HG03103 (cell line): ENCODE results near the gene TSPAN12.
"Not testable (repeated sequence)": the region's sequence is repeated elsewhere in the genome, so short reads cannot be mapped to it uniquely, and the experiment has no call there.

Experiments
- ATAC-seq: cut with Tn5 transposase; IDR thresholded peaks from one replicate; pipeline ENCODE4 v1.9.1; 2021; ENCODE audit warnings: low read depth; ENCODE audit not compliant: unreplicated experiment

Gene TSPAN12

DNA sequence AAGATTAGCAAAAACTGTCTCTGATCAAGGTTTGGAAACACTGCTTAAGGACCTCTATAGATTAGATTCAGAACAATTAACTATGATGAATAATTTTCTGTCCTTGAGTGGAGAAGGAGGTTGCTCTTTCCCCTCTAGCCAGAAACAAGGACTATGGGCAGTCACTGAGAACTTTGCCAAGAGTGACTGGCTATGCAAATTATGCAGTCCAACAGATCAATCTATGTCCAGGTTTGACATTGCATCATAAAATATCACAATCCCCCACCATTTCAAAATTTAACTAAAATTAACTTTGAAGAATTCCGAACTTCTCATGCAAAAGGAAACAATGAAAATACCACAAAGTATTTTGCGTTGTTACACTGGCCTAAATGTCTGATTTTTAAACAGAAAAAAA, 50.6 kb downstream of the TSPAN12 start:
- ATAC-seq, result no peak

DNA sequence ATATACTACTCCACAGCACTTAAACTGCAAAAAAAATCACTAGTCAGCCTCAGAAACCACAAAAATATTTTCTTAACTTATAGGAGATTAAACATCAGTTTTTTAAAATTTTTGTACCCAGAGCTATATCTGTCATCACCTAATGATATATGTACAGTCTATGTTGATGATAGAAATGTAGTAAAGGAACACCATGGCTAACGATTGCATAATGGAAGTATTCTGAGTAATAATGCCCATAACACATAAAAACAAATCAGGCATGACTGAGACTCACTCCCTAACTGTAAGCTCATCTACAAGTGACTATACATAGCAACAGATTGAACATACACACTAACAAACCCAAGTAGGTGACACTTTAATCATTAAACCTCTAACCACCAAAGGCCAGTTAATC, 51.3 kb downstream of the TSPAN12 start:
- ATAC-seq, result no peak

DNA sequence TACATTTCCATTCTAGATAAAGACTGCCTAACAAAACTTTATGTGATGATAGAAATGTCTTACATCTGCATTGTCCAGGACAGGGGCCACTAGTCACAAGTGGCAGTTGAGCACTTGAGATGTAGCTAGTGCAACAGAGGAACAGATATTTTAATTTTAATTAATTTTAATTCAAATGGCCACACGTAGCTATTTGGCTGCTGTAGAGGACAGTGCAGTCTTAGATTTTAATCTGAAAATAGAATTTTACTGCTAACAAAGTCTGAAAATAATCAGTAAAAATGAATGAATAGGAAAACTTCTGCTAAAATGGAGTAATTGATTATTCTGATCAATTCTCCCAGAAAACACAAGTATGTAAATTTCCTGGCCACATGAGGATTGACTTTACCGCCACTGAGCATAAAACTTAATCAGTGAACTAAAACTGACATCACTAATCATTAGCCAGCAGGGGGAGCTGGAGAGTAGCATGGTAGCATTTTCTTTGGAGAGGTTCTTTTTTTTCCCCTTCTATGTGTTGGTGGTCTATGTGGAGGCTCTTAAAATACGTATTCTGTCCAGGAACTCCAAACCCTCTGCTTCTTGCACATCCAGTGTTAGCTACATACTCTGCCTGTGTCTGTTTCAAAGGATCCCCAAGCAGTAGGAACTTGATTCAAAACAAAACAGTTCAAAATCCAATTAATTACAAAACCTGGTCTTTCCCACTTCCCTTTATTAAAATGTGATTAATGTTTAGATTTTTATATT, 52.1 kb downstream of the TSPAN12 start:
- peak; percentile 85 for ATAC-seq

DNA sequence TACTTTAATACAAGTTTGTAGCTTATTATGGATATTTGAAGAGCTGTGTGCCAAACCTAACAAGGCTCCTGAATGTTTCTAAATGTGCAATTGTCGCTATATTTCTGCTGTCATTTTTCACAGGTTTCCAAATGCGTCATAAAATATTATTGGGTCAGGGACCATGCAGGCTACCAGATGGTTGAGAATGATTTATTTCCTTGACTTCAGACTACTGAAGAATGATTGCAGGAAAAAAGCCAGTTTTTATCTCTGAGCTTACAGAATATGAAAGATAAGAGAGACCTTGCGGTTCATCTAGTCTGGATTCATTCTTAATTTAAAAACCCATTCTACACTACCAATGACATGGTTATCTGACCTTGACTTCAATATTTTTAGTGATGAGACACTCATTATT, 55.2 kb downstream of the TSPAN12 start:
- no peak for ATAC-seq

DNA sequence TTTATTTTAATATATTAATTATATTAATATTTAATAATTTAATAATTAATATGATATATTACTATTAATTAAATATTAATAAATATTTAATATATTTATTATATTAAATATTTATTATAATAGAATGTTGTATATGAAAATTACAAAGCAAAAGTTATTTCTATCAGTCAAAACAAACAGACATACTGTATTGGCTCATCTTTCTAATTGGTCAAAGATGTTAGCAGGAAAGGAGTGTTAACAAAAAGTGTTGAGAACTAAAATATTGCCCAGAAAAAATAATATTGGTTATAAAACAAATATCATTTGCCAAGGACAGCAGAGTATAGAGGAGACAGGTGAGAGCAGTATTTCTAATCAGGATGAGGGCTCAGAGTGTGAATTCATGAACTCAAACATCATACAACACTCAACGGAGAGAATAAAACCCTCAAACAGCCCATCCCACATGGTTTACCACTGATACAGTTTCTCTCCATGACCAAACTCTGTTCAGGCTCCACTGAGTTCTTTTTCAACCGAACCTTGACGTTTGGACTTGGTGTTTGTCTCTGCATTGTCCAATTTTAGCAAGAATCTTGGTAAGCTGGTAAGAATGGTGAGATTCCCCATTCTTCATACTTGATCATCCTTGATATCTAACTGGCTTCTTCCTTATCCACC, 58.0 kb downstream of the TSPAN12 start:
- no peak for ATAC-seq

DNA sequence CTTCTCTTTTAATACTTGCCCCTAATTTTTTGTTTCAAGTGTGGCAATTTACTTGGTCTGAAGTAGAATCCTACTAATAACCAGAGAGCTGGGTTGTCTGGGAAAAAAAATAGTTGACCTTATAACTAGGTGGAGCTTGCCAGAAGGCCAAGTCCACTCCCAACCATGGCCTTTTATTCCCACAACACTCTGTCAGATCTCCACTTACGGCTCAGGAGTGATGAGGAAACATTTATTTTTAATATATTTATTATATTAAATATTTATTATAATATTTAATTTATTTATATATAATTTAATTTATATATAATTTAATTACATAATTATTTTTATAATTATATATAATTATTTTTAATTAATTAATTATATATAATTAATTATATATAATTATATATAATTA, 58.8 kb downstream of the TSPAN12 start:
- ATAC-seq, result no peak

DNA sequence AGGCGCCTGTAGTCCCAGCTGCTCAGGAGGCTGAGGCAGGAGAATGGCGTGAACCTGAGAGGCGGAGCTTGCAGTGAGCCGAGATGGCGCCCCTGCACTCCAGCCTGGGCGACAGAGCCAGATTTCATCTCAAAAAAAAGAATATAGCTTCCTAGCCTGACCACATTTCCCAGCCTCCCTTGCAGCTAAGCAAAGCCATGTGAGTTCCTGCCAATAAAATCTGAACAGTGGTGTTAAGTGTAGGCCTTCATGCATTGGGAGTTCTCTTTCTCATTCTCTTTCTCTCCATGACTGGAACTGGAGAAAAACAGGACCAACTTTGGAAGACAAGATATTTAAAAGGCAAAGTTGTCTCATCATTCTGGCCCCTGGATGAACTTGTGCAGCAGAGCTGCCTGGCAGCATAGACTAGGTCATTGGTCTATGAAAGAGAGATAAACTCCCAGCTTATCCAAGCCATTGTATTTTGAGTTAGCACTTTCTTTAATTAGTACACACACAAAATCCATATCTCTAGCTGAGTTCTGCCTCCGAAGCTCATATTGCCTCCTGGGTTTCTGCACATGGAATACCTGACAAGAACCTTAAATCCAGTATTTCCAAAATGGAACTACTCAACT, 60.8 kb downstream of the TSPAN12 start:
- no peak for ATAC-seq

DNA sequence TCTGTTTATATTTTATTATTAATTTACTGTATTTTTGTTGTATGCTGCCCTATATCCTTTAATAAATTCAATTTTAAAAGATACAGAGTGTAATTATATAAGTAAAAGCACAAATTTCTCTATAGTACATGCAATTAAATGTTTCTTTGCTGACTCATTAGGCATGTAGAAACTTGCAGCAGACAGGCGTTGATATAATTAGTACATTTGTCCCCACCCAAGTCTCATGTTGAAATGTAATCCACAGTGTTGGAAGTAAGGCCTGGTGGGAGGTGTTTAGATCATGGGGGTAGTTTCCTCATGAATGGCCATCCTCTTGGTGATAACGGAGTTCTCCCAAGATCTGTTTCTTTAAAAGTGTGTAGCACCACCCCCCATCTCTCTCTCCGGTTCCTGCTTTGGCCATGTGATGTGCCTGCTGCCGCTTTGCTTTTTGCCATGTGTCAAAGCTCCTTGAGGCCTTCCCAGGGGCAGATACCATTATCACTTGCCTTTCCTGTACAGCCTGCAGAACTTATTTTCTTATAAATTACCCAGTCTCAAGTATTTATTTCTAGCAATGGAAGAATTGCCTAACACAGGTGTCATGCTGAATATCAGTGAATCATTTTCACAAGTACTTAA, 63.7 kb downstream of the TSPAN12 start:
- no peak for ATAC-seq

DNA sequence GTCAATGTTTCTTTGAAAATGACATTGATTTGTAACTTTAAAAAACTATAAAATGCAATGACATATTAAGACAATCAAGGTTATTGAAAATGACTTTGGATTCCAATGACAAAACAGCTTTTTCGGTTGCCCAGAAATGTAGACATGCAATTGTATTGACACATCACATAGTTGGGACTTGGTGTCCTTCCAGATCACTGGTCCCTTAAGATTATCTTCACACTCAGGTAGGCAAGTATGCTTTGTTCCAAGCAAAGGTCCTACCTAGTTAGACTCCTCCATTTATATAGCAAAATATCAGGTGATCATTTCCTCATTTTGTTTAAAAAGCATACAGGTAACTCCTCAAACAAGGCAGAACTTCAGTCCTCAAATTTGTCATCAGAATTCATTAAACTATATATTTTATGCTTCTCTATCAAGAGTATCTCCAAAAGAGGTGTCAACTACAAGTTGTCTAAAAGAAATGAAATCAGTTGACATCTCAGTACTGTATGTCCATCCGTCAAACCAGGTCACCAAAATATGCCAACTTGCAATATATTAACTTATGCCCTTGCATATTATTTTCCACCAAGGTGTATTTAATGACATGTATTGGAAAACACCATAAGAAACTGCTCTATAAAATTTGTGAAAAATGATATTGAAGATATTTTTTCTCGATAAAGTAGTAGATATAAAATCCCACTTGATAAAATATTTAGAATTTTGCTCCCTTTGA, 64.6 kb downstream of the TSPAN12 start:
- no peak for ATAC-seq

DNA sequence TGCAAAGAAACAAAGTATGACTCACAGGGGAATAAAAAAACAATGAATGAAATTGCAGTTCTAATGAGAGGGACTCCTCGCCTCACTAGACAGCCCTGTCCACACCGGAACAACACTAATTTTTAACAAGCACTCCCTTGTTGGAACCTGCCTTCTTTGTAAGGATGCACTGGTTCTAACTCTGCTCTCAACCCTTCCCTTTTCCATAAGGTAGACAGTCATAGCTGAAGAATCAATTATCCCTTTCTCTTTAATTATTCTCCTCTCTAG, 65.1 kb downstream of the TSPAN12 start:
- no peak for ATAC-seq

DNA sequence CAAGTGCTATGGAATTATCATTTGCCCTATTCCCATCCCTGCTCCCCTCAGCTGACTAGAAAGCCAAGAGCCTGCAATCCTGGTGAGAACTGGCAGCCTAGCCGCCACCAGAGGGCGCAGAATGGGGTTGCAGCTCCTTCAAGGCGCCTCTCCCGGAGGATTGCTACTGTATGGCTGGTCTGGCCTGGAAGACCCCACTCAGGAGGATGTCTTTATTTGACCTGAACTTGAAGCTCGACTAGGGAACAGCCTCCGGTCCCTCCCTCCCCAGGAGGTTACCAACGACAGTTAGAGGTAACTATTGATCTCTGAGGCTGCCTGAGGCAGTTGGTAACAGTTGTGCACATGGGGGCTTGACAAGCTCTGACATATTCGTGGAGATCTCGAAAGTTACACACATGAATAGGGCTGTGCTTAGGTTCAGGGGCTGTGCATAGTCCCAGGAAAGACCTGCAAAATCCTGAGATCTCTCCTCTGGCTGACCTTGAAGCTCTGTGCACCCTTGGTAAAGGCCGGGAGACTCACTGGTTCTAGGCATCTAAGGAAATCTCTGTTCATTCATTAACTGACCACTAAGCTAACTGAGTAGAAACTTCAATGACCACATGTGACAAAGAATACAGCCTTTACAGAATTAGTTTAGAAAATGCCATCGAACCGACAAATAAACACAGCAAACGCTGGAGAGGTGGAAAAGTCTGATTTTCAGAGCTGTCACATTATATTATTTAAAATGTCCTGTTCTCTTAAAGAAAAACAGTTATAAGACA, 65.7 kb downstream of the TSPAN12 start:
- ATAC-seq, result peak; percentile 97

DNA sequence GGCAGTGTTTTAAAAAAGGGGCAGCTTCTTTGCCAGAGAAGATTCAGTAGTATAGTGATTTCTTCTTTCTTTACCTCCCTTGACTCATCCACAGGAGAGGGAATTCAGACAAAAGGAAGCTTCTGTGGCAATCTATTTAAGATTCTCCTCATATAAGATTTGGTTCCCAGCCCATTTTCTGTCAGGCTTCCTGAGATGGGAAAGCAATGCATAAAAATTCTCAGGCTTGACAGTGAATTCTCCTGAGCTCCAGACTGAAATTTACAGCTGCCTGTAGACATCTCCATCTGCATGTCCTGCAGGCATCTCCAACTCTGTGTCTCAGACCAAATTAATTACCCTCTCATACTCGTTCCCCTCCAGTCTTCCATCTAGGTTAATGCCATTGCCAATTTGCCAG, 72.8 kb downstream of the TSPAN12 start:
- no peak for ATAC-seq

DNA sequence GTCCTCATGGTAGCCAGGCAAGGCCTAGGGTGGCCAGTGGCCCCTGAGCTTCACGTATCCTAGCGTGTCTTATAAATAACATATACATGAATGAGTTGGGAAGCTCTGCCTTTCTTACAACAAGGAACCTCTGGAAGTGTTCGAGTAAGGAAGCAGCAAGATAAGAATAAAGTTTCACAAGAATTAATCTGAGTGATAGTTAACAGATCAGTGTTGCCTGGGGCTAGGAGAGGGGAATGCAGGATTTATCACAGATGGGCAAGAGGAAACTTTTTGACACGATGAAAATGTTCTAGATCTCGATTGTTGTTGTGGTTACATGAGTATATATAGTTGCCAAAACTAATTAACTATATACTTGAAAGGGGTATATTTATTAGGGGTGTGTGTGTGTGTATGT, 74.2 kb downstream of the TSPAN12 start:
- ATAC-seq, result no peak

DNA sequence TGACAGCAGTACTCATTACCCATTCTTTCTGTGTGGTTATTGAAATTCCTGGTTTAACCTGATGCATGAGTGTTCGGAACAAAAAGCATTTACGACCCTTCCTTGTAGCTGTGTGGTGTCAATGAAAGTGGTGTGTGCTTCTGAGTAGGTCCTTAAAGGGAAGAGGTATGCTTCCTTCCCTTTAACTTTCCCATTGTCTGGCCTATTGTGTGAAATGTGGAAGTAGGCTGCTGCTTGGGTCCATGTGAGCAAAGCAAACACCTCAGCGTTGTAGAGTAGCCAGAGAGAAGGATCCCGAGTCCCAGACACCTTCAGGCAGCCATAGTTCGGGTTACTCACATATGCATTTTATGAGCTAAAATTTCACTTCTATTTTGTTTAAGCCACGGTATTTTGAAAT, 74.7 kb downstream of the TSPAN12 start:
- ATAC-seq, result no peak

DNA sequence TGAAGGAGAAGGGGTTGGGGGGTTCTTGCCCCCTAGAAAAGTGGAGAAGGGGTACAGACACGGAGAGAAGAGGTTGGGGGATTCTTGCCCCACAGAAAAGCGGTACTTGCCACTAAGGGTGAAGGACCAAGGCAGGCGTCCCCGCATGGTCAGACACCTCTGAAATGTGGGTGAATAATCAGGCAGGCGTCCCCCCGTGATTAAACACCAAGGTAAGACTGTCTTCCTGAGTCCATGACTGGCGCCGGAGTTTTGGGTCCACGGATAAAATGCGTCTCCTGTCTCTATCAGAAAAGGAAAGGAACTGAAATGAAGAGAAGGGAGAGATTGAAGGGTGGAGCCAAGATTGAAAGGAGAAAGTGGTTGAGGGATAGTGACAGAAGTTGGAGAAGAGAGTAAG, 76.0 kb downstream of the TSPAN12 start:
- ATAC-seq, result not testable (repeated sequence)

DNA sequence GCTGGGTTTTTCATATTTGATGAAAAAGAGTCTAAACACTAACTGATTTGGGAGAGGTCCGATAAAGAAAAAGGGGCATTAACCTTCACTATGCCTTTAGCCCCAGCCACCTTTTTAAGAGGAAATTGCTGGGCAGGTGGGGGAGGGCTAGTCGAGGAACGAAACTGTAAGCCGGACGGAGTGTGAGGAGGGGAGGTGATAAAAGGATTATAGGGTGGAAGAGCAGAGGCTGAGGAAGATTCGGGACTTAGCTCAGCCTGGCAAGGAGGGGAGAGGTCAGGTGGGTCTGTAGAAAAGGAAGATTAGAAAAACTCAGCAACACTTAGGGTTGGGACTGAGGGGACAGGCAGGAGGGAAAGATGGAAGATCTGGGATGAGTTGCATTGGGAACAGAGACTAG, 77.0 kb downstream of the TSPAN12 start:
- no peak for ATAC-seq

DNA sequence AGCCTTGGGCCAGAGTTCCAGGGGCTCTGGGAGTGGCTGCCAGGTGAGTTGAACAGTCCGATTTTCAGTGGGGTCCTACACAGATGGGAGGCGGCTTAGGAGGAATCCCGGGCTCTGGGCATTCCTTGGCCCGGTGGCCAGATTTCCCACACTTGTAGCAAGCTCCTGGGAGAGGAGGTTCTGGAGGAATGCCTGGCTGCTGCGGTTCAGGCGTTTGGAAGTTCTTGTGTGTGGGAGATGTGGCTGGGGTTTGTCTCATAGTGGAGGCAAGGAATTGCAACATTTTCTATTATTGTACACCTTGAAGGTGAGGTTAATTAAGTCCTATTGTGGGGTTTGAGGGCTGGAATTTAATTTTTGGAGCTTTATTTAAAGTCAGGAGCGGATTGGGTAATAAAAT, 77.5 kb downstream of the TSPAN12 start:
- not testable (repeated sequence) for ATAC-seq

DNA sequence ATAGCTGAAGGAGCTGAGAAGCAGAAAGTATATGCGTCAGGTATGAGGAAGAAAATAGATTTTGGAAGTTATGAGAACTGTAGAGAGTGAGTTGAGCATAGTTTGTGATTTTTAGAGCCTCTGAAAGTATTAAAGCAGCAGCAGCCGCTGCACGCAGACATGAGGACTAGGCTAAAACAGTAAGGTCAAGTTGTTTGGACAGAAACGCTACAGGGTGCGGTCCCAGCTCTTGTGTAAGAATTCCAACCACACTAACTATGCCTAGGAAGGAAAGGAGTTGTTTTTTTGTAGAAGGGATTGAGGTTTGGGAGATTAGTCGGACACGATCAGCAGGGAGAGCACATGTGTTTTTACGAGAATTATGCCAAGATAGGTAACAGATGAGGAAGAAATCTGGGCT, 78.9 kb downstream of the TSPAN12 start:
- not testable (repeated sequence) for ATAC-seq

DNA sequence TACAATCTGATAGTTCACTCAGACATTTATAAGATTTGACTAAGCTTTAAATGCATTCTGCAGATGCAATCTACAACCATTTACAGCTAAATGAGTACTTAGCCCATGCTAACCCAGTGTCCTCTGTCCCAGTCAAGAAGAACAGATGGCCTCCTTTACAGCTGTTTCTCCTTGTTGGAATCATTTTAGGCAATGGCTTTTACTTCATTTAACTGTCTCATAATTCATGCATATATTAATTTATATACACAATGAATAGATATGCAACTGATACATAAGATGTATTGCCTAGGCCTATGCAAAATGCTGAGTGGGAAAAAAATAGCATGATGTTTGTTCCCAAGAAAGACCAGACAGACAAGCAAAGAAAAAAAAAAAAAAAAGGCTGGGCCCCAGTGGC, 82.2 kb downstream of the TSPAN12 start:
- no peak for ATAC-seq

DNA sequence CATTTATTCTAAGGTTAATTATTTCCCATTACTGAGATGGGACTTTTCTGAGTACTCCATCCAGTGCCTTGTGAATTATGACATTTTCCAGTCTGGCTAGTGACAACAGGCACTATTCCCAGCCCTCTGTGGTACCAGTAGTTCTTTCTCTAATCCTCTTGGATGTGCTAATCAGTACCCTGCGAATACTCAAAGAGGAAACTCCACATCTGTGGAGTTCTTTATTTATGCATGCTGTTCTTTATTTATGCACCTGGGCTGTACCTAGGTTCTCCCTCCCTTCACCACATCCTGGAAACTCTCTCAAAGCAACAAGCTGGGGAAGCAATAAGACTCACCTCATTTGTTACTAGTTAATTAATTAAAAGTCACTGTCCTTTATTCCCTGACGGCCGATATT, 83.5 kb downstream of the TSPAN12 start:
- no peak for ATAC-seq
